CD4-positive, alpha-beta T cell treated with Interferon gamma for 1 hour (primary cell): Measurements from ENCODE around the gene RASD2.

Source experiments
- DNase-seq: peaks from one replicate; pipeline ENCODE4 v3.0.0-alpha.2; 2020

RASD2 gene

DNA sequence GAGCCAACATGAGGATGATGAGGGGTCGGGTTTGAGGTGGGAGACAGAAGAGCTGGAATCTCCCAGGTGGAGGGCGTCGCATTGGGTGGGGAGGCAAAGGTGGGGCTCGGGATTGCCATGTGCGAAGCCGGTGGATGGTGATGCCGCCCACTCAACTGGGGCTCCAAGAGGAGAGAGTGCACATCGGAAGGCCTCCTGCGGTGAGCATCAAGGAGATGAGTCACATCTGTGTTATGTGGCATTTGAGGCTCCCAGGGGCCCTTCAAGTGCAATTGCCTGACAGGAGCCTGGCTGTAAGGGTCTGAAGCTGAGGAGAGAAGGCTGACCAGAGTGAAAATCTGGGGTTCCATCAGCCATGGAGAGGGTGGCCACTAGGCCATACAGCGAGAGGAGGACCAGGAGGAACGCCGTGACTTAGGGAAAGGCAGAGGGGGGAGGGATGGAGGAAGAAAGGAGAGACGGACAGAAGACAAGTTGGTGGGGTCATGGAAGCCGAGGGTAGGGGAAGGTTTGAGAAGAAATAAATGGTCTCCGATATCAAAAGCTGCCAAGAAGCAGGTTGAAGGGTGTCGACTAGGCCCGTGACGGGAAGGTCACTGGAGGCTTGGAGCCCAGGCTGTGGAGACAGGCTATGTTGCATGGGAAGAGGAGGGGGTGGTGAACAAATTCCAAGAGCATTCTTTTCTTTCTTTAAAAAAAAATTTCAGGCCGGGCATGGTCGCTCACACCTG lies 21.3 kb downstream of the RASD2 start:
- DNase-seq = no peak

DNA sequence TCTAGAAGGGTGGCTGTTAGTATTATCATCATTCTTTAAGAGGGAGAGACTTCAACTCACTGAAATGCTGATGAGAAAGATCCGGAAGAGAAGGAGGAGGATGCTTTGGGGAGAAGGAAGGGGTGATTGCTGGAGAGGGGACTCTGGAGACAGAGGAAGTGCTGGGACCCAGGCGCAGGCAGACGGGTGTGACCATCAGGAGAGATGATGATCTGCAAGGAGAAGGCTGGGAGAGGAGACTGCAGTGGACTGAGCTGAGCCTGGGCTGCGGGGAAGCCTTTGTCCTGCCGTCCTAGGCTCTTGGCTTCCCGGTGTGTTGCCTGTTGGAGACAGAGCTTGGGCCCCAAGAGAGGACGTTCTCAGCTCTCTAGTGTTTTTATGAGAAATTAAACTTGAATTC lies 22.6 kb downstream of the RASD2 start:
- DNase-seq = no peak

DNA sequence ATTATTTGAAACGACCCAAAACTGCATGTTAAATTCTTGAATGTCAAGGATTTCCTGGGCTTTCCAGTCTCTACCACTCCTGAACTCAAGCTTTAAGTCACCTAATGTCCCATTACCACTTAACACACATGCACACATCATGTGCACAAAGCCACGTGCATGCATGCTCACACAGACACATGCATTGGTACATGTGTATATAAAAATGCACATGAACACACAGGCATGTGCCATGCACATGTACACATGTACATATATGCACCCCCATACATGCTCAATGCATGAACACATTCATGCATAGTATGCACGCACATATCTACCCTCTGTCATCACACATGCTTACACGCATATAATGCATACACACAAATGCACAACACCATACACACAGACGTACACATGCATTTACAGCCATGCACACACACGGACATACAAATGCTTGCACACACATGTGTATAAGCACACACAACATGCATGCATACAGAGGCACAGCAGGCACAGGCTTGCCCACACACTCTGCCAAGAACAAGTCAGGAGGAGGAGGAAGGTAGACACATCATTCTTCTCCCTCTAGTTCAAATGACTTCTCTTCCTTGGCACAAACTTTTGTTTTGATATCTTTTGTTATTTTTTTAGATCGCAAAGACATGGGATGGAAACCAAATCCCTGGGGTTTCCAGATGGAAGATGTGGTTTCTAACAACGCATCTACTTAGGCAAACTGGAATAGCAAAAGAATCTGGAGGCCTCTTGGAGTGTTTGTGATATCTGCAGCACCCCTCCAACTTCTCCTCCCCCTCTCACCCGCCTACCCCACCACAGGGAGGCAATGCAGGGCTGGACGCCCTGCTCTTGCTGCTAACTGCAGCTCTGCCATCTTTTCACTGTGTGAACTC lies 24.6 kb downstream of the RASD2 start:
- DNase-seq = no peak

DNA sequence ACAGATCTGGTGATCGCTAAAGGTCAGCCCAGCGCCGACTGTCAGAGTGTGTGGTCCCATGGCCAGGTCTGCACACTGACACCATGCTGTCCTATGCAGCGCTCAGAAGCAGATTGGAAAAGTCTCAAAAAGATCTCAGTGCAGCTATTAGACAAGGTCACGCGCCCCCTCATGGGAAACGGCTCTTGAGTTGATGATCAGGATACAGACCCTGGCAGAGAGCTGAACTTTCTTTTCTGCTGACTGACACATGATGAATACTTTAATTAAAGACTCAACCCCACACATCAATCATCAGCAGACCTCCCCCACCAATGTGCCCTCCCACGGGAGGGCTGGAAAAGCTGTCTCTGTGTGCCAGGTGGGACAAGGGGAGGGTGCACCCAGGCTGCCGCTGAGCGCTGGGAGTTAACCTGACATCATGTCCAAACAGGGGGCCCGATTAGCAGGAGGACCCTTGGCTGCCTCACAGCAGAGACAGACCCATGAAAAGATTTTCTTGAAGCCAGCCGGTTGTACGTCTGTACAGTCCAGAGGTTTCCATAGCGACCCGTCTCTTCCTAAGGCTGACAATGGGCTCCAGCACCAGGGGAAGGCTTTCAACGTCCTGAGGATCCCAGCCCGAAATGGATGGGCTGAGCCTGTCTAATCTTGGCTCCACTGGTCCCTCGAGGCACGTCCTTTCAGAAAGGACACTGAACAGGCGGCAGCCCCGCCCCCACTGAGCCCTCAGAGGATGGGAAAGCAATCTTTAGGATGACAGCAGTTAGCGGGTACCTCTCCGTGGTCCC lies 26.9 kb downstream of the RASD2 start:
- DNase-seq = no peak

DNA sequence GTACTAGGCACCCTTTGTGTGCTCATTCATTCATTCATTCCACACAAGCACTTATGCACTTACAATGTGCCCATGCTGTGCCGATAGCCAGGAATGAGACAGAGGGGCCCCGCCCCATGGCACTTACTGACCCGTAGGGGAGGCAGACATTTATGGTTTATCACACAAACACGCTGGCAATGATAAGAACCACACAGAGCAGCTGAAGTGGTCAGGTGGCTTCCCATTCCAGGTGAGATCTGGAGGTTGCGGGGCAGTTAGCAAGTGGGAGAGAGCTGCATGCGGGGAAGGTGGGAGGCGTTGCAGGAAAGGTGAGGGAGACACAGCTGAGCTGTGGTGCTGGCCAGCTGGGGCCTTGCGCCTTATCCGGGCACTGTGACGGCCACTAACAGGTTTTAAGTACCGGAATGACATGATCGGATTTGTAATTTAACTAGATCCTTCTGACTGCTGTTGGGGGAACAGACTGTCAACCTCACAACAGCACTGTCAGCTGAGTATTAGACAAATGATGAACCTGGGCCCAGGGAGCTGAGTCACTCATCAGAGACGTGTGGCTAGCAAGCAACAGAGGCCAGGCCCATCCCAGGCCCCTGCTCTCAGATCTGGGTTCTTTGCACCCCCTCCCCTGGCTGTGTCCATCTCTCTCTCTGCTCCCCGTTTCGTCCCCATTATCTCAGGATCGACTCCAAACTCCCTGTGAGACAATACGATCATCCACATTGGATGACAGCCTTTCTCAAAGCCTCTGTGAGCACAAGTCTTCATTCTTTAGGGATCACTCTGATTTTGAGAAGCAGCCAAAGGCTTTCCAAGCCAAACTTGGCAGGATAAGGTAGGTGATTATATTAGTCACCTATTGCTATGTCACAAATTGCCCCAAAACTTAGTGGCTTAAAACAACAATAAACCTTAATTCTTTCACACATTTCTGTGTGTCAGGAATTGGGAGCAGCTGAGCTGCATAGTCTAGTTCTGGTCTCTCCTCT lies 28.4 kb downstream of the RASD2 start:
- no peak for DNase-seq

DNA sequence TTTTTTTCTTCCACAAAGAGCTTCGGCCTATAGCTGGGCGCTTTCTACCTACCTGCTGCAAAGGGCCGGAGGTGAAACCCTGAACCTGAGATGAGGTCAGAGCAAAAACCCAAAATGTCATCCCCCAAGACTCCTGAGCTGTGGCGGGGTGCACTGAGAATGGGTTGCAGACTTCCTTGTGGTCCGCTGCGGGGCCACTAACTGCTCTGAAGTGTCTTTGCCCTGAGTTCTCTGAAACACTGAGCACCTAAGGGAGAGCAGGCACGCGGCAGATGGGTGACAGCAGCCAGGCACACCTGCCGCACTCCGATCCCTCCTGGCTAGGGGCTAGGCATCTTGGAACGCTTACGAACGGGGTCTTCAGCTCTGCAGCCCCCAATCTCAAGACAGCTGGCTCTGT lies 29.3 kb downstream of the RASD2 start:
- no peak for DNase-seq

DNA sequence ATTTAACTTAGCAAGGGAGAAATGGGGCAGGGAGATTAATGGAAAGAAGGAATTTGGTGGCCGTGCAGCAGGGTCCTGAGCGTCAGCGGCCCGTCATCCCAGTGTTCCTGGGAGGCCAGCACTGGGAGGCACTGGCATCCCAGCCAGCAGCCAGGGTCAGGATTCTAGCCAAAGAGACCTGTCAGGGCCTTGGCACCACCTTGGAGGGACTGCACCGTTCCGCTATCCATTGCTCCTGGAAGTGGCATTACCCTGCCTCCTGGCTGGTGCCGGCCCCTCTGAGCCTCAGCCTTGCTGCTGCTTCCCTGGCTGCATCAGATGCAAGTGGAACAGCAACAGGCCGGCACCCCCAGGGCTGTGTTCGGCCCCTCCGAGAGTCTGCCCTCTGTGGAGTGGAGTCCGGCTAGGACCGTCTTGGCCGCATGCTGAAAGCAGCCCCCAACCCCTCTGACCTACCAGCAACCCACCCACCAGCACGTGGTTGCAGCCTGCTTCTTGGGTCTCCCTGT lies 30.1 kb downstream of the RASD2 start:
- no peak for DNase-seq

DNA sequence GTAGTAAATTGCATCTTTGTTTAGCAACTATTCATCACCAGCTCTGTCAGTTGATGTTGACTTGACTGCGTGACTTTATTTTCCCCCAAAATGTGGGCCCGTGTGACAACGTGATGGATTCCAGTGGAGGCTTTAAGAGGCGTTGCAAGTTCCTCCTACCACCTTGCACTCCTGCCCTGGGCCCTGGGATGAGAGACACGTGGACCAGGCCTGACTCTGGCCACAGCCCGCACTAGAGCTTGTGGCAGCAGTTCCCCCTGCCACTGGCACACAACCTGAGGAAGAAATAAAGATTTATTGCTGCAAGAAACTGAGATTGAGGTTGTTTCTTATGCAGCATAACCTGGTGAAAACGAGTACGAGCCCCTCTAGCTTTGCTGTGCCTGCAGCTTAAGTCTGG lies 31.9 kb downstream of the RASD2 start:
- DNase-seq = no peak

DNA sequence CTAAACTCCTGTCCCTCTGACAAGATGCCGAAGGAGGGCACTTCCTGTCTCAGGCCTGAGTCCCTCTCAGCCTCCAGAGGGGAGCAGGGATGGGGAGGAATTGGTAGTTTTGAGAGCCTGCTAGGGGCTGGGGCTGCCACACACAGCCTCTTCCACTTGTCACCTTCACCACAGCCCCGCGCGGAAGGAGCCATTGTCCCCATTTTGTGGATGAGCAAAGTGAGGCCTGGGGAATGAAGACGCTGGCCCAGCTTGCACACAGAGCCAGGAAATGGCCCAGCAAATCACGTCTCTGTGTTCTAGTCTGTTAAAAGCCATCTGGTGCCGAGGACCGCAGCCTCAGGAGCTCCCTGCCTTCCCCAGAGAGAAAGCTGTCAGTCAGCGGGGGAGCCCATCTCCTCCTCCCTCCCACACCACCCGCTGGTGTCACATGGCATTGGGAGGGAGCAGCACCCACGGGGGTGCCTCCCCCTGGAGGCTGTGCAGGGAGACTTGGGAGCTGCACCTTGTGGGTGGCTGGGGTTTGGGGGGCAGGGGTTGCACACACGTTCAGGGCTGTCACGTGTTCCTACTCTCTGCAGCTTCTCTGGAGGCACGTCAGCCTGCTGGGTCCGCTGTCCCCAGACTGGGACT lies 34.6 kb downstream of the RASD2 start:
- no peak for DNase-seq

DNA sequence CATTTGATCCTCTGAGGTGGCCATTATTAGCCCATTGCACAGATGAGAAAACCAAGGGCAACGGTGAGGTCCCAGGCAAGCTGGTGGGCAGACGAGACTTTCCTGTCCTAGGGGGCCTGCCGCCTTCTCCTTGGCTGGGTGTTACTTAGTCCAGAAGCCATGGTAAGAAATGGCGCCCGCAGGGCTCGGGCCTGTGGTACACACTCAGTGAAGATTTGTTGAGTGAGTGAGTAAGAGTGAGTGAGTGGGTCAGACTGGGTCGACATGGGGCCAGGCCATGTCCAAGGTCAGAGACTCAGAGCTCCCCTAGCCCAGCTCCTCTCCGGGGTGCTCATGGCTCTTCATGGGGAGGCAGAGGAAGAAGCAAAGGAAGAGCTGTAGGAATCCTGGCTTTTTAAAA lies 36.0 kb downstream of the RASD2 start:
- DNase-seq = no peak

DNA sequence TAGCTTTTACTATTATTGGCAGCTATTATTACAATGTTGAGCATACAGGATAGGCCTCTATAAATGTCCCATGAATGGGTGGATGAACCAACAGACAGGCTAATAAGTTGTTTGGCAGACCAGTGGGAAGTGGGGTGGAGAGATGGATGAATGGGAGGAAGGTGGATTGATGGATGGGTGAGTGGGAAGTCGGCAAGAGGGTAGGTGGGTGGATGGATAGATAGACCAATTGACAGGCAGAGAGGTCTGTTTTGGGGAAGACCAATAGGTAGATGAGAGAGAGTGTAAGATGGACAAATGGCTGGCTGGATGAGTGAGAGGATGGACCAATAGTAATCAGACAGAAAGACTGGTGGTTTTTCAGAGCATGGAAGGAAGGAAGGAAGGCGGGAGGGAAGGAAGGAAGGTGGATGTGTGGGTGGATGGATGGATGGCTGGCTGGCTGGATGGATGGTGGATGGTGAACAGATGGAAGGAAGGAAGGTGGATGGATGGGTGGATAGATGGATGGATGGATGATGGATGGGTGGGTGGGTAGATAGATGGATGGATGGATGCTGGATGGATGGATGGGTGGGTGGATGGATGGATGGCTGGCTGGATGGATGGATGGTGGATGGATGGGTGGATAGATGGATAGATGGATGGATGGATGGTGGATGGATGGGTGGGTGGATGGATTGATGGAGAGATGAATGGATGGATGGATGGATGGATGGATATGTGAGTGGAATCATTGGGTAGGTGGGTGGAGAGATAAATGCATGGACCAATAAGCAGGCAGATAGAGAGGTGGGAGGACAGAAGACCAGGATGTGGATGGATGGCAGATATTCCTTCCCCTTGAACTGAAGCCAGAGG lies 37.4 kb downstream of the RASD2 start:
- DNase-seq = no peak

DNA sequence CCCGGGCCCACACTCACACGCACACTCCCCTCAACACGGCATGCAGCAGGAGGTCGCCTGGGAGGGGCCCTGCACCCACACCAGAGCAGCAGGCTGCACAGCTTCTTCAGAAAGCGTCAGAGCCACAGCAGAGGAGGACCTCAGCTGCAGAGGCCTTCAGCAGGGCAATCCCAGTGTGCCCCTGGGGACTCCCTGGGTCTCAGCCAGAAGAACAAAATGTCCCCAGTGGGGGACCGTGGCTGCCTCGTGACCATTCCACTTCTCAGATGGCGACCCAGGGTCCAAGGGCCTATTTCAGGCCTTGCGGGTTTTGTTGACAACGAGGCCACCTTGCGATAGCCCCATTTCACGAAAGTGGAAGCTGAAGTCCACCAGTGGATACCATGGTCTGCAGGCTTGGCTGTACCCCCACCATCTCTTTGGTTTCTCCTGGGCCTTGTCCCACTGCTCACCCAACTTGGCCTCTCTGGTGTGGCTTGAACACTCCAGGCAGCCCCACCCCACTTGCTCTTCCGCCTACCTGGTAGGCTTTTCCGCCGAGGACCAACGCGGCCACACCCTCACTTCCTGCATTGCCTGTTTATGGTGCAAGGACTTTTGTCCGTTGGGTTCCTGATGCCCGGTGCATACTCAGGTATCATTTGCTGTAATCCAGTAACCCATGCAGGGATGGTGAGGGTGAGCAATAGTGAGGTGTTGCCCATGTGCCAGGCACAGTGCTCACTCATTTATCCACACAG lies 38.4 kb downstream of the RASD2 start:
- DNase-seq = no peak

DNA sequence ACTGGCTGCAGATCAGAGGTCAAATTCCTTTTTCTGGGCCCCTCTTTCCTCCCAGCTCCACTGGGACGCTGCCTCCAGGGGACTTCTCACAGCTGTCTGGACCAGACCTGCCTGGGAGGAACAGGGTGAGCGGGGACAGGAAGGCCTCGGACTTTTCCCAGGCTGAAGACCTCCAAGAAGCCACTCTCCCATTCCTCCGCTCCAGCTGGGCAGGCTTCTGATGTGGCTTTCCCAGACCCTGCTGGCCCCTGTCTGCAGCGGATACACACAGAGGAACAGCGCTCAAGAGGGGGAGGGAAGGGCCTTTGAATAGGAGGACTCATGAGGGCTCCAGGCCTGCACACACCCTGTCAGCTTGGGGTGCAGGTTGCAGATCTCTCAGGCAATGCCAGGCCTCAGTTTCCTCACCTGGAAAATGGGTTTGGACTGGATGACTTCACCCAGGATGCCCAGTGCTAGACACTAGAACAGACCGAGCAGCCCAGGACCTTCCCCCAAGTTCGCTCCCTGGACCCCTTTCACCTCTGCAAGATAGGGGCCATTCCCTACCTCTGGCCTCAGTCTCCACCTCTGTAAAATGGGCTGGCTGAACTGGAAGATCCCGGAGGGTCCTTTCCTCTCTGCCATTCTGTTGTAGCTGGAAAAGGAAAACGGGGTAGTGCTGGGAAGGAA lies 39.9 kb downstream of the RASD2 start:
- DNase-seq = no peak

DNA sequence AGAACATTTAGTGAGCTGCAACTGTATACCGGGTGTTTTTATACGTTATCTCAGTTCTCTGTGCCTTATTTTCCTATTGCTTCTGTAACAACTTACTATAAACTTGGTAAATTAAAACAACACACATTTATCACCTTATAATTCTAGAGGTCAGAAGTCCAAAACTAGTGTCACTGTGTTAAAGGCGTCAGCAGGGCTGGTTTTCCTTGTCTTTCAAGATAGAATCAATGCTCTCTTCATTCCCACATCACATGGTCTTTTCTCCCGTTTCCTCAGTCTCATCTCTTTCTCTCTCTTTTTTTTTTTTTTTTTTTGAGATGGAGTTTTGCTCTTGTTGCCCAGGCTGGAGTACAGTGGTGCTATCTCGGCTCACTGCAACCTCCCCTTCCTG lies 40.4 kb downstream of the RASD2 start:
- no peak for DNase-seq

DNA sequence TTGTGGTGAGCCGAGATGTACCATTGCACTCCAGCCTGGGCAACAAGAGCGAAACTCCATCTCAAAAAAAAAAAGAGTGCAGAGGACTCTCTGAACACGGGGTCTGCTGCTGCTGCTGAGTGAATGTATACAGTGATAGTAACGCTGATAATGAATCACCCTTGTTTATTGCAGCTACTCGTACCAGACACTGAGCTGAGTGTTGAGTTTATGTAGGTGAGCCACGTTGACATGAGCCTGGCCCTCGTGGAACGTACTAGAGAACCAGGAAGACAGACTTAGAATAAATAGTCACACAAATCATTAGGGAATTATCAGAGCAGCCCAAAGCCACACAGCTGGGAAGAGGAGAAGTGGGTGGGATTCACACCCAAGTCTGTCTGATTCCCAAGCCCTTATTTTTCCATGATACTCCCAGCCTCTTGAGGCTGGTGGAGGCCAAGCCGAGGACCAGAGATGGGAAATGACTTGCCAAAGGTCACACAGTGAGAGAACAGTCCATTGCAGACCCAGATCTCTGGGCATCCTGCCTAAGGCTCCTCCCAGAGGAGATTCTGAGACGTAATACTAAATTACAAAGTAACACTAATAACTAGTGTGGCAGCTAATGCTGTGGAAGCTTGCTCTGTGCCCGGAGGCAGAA lies 41.7 kb downstream of the RASD2 start:
- no peak for DNase-seq

DNA sequence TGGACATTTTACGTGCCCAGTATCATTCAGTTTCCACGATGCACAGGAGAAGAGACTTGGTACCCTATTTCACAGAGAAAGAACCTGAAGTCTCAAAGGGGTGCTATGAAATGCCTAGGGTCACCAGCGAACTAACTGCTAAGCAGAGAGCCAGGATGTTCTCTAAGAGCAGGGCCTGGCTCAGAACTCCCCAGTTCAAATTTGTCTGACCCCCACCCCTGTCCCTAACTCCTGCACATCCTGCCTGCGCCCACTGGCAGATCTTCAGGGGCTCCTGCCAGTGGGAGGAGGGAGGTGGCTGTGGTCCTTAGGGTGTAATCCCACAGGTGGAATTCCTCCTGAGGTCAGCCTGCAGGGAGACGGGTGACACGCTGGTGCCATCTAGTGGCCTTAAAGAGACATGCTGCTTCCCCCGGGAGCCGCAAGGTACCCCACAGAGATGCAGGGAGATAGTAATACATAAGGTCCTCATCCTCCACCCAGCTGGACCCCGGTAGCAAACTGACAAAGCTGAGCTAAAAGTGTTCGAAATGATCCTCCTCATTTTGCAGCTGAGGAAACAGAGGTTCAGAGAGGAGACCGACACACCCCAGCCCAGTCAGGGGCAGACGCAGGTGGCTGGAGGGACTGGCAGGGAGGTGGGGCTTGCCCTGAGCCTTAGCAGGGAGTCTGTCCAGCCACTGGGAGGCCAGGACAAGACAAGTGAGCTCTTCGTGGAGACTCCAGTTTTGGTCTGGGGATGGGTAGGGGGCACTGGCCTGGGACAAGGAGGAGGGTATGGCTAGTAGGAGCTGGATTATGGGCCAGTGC lies 42.4 kb downstream of the RASD2 start:
- DNase-seq = peak; percentile 46

DNA sequence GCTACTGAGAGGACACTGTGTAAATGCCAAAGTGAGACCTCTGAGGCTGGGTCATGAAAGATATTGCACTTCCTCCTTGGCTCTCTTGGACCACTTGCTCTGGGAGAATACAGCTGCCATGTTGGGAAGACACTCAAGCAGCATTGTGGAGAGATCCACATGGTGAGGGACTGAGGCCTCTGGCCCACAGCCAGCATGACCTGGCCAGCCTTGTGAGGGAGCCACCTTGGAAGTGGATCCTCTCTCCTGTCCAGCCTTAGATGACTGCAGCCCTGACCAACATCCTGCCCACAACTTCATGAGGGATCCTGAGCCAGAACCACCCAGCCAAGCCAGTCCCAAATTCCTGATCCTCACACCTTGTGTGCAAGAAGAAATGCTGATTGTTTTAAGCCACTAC lies 46.1 kb downstream of the RASD2 start:
- no peak for DNase-seq

DNA sequence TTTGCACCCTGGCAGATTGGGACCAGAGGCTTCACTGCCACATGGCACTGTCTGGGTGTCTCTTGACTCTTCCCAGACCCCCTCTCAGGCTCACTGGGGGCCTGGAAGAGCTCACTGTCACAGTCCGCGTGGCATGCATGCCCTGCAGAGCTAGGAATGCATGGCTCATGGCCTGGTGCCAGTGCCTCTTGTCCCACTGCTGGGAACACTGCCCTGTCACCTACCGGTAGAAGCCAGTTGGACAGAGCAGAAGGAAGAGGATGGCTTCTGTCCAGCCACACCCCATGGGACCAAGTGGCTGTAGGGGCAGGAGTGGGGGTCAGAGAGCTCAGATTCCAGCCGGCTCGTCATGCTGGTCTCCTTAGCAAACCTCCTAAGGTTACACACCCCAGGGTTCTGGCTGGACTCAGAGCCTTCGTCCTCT lies 46.8 kb downstream of the RASD2 start:
- DNase-seq = no peak
